Hematopoietic multipotent progenitor cell treated with erythropoietin and hydrocortisone succinate and interleukin-3 and kit ligand, for 15 days (in vitro differentiated cells): ENCODE data around the gene PEX5L.

ENCODE experiments used
- DNase-seq: peaks from one replicate; pipeline ENCODE4 v3.0.0-alpha.2; 2015; ENCODE audit warnings: low spot score

Gene PEX5L

GRCh38 chr3:179887295-179887943 lies 149.3 kb downstream of the PEX5L start:
- DNase-seq: no peak

- no peak for DNase-seq
Observed at GRCh38 chr3:179885950-179886349, 150.8 kb downstream of the PEX5L start.

GRCh38 chr3:179884136-179884535 lies 152.6 kb downstream of the PEX5L start:
- no peak for DNase-seq

- DNase-seq: no peak
Observed at GRCh38 chr3:179882292-179882691, 154.4 kb downstream of the PEX5L start.

GRCh38 chr3:179881791-179882190 lies 154.9 kb downstream of the PEX5L start:
- DNase-seq: no peak

DNA sequence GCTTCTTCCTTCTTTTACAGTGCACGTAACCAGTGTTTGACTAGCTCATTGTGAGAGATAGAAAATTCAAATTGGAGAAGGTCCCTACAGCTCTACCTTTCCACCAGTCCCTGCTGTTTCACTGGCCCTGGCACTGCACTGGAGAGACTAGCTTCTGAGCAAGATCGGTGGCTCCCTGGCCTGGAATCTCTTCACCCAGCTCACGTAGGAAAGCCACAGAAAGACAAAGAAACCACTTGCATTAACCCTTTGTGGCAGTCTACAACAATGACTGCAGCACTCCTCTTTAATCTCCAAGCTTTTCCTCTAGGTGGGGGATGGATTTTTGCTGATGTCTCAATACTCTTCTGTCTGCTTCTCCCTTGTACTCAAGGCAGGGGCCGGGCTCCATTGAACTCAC lies 155.9 kb downstream of the PEX5L start:
- no peak for DNase-seq

DNA sequence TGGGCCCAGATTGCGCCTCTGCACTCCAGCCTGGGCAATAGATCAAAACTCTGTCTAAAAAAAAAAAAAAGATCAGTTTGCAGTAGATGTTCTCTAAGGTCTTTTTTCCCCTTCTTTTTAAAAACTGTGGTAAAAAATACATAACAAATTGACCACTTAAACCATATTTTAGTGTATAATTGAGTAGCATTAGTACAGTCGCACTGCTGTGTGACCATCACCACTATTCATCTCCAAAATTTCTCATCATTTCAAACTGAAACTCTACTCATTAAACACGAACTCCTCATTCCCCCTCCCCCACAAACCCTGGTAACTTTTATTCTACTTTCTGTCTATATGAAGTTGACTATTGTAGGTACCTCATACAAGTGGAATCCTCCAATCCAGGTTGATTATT lies 160.3 kb downstream of the PEX5L start:
- no peak for DNase-seq

- no peak for DNase-seq
Observed at GRCh38 chr3:179872842-179873241, 163.9 kb downstream of the PEX5L start.

GRCh38 chr3:179871782-179872181 lies 165.0 kb downstream of the PEX5L start:
- DNase-seq: no peak

DNA sequence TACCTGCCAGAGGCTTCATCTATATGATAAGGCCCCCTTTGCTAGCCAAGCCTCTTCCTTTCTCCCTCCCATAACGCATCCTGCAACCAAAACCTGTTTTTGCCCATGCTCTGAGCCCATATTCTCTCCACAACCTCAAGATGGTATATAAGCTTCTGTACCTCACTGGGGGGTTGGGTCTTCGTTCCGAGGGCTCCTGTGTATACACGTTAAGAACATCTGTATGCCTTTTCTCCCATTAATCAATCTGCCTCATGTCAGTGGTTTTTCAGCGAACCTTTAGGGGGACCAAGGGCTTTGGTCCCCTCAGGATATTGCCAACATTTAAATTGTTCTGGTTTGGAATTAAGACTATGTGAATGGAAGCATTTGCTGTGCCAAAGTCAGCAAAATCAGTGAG lies 168.0 kb downstream of the PEX5L start:
- no peak for DNase-seq

GRCh38 chr3:179867961-179868360 lies 168.8 kb downstream of the PEX5L start:
- DNase-seq: no peak

- DNase-seq: no peak
Observed at GRCh38 chr3:179865861-179866505, 170.8 kb downstream of the PEX5L start.

GRCh38 chr3:179861953-179862352 lies 174.8 kb downstream of the PEX5L start:
- DNase-seq: no peak

- DNase-seq: no peak
Observed at GRCh38 chr3:179861292-179861691, 175.4 kb downstream of the PEX5L start.

- no peak for DNase-seq
Observed at GRCh38 chr3:179860275-179861107, 176.2 kb downstream of the PEX5L start.

DNA sequence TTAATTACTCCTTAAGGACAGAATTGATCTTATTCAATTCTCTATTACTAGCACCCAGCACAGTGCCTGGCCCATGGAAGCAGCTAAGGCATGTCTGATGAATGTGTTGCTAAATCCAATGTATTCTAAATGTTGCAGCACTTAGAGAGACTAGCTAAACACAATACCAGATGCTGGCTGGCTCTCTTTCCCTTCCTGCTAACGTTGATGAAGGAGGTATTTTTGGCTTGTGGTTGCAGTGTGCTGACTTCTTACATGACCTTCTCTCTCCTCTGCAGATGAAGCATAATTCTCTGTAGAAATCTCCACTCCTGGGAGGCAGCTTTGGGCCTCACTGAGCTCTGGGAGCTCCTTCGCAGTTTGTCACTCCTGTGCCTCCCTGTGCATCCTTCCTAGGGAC lies 183.6 kb downstream of the PEX5L start:
- DNase-seq: no peak

- DNase-seq: no peak
Observed at GRCh38 chr3:179852142-179852905, 184.4 kb downstream of the PEX5L start.

DNA sequence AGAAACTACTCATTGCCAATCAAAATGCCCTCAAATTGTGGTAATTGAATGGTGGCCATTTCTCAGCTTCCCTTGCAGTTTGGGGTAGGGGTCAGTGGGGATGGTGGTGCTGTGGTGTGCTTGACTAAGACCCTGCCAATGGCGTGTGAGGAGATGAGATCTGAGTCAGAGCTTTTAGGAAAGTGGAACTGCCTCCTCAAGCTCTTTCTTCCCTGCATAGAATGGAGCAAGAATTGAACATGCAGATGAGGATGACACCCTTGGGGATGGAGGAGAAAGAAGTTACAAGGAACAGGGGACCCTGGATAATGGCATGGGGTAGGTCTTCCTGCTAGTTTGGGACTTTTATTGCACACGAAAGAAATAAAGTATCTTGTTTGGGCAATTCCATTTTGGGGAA lies 188.0 kb downstream of the PEX5L start:
- no peak for DNase-seq

DNA sequence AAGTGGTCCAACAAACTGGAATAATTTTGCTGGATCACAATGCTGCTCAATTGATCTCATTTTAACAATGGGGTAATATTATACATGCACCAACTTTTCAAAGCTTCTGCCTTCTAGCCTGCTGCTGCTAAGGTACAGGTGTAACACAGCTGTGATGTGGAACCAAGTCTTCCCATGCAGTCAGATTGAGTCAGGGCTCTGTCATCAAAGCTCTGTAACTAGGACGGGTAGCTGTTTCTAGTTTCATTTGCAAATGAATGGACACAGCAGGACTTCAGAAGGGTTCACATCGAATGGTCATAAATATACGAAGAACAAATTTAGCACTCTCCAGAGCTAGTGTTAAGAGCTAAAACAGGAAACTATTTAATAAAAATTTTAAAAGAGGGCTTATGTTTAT lies 194.7 kb downstream of the PEX5L start:
- DNase-seq: no peak

DNA sequence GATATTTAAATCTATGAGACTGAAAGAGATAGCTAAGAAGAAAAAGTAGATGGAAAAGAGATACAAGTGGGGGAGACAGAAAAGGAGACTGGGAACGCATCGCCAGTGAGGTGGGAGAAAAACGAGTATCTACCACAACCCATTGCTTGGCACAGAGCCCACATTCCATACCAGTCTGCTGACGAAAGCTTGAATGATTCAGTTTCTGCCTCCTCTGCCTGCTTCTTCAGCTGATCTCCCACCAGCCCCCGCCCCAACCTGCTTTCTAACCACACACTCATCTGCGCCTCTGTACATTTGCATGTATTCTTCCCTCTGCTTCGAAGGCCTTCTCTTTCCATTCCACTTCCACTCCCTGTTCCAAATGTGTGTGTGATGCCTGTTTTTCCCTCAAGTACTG lies 195.8 kb downstream of the PEX5L start:
- no peak for DNase-seq

GRCh38 chr3:179837374-179837773 lies 199.4 kb downstream of the PEX5L start:
- DNase-seq: no peak

DNA sequence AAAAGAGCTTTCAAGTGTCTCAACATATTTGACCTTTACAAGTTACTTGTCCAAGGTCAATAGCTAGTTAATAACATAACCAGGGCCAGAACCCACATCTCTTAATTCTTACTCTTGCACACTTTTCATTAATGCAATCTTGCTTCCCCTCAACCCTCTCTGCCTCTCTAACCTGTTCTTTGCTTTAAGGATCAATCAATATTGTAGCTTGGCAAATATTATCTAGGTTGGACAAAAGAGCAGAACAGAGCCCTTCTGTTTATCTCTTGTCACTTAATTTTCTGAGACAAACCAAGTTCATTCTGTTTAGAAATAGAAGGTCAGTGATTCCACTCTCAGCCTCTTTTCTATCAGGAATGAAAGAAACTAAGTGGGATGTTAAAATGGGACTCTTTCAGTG lies 203.4 kb downstream of the PEX5L start:
- DNase-seq: no peak
